CD4-positive, alpha-beta T cell treated with Interferon alpha-2 for 1 hour (primary cell): ENCODE data around the gene ANKRD34A.
"Not testable (repeated sequence)": the region's sequence is repeated elsewhere in the genome, so short reads cannot be mapped to it uniquely, and the experiment has no call there.

ENCODE experiments used
- DNase-seq, 2 donors: peaks; one replicate each; pipeline ENCODE4 v3.0.0-alpha.2; 2020 to 2022

The ANKRD34A gene

DNA sequence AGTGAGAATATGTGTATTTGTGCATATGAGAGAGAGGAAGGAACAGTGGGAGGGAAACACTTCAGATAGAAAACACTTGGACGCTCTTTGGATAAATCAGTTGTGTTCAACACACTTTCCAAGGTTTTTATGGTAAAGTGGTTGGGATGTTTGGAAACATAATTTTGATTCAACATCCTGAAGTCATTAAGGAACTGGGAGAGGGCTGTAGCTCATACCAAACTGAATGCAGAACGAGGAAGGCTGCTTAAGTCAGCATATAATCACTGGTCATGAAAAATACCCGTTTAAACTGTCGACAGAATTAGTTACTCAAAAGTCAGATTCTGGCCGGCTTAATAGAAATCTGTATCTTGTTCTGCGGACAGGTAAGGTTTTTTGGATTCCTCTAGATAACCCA is 21.5 kb downstream of the ANKRD34A start:
- no peak for DNase-seq

DNA sequence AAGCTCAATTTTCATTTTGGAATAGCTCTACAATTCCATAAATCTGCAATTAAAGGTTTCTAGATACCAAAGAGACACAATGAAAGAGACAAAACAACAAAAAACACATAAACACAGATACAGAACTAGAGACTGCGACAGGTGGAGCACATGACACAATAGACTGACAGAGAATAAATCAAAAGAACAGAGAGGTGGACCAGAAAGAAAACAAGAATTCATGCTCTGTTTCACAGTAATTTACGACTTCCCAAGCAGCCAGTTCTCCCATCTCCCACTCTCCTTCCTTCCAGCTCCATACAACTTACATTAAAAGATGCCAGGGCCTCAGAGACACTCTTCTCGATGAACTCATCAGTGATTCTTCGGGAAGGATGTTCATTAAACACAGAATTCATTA is 22.0 kb downstream of the ANKRD34A start:
- no peak for DNase-seq

DNA sequence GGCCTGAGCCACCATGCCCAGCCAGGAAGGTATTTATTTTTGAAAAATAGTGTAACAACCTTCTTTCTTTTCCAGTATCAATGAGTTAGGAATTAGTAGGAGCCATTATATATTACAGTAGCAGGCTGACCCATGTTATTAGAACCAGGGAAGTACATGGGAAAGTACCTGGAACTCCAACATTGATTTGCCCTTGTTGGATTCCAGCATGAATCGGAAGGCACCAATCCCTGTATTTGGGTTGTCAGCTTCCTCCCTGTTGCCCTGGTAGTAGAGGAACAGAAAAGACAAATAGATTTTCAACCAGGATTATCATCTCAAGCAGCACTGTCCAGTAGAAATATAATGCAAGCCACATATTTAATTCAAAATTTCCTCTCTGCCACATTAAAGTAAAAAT is 26.9 kb downstream of the ANKRD34A start:
- no peak for DNase-seq

DNA sequence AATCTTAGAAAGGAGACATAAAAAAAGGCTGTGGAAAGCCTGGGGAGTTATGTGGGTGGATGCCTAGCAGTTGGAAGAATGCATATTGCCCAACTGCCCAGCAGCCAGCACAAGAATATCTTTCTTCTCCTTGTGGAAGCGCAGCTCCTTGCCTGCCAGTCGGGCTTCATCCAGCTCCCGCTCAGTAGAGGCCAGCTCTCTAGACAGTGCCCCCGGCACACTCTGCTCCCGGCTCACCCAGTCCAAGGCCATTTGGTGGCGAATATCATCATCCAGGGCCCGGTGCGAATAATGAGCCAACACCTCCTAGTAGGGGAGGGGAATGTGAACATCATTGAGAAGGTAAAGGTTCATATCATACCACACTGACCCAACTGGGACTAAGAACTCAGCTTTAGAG is 28.1 kb downstream of the ANKRD34A start:
- no peak for DNase-seq

DNA sequence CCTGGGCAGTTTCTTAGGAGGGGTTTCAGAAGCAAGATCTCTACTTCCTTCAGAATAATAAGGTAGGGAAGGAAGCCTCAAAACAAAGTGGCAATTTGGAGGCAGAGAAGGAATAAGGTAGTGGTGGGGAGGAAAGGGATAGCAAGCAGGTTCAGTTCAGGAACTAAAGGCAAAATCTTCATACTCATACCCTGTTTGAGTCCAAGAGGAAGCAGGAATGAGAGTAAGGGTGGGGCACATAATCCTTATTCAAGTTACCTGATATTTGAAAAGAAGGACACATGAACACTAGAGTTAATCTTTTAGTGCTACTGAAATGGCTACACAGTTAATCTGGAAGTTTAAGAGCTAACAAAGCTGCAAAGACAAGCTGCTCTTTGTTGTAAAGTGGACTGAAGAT is 28.7 kb downstream of the ANKRD34A start:
- DNase-seq: no peak

DNA sequence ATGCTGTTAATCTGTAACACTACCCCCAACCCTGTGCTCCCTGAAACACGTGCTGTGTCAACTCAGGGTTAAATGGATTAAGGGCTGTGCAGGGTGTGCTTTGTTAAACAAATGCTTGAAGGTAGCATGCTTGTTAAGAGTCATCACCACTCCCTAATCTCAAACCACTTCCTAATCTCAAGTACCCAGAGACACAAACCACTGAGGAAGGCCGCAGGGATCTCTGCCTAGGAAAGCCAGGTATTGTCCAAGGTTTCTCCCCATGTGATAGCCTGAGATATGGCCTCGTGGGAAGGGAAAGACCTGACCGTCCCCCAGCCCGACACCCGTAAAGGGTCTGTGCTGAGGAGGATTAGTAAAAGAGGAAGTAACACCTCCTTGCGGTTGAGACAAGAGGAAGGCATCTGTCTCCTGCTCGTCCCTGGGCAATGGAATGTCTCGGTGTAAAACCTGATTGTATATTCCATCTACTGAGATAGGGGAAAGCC is 31.8 kb downstream of the ANKRD34A start:
- DNase-seq: peak in 1 of 2 donors; percentile 53

DNA sequence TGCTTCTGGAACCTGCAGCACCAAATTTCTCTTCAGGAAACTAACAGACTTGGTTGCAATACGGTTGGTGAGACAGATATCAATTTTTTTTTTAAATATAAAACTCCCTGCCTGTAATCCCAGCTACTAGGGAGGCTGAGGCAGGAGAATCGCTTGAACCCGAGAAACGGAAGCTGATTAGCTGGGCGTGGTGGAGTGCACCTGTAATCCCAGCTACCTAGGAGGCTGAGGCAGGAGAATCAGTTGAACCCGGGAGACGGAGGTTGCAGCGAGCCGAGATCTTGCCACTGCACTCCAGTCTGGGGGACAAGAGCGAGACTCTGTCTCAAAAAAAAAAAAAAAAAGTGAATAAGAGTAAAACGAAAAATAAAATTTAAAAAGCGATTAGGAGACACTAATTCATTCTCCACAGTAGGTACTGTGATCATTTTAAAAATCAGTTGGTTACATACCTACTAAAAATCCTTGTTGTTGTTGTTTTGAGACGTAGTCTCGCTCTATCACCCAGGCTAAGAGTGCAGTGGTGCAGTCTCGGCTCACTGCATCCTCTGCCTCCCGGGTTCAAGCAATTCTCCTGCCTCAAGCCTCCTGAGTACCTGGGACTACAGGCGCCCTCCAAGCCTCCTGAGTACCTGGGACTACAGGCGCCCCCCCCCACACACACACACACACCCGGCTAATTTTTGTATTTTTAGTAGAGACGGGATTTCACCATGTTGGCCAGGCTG is 36.3 kb downstream of the ANKRD34A start:
- no peak for DNase-seq

DNA sequence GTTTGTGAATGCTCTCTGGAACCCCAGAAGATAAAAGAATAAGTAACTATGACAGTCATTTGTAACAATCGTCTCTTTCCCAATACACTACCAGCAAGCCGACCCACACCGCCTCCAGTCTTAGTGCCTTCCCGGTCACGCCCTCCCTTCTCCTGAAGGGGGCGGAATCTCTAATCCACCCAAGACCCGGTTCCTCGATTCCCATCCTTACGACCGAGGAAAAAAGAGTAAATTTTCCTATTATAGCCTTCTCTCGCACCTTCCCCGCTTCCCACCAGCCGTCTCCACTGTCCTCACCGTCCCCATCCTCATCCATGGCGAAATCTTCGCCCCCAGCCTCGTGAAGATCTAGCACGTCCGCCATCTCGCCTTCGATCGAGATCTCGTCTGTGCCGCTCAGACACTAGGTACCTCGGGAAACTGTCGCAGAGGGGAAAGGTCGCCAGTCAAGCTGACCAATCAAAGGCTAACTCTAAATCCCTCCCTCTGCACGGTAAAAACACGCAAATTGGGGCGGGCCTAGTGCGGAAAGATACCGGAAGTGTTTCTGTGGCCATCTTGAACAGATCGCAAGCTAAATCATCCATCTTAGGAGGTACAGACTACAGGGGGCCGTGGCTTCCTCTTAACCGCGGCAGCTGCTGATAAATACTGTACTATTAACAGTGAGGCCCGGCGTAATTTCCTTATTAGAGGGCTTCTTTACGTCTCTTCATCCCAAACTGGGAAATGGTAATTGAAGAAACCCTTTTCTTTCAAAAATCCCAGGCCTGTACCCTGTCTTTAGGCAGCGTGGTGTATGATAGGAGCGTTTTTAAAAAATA is 37.1 kb downstream of the ANKRD34A start, which contains the start of gene RBM8A:
TSS of gene RBM8A (minus strand) at position 422 of the 824 bp plus-strand sequence. CDS start at position 364, 58 bp downstream.
- peak; percentile 97 to 98 for DNase-seq

DNA sequence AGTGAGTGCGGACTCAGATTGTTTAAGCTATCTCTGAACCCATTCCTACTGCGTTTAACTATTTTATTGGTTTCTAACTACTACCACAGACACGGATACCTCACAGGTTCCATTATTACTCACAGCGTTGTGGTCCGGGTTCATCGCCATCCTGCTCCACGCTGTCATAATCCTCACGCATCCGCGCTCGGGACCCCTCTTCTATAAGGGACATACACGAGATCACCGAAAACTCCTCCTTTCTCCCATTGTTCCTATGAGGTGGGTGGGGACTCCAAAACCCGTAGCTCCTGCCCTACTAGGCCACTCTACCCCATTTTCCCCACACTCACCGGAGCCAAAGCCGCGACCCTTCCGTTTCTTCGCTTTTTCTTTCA is 37.7 kb downstream of the ANKRD34A start:
- no peak for DNase-seq

DNA sequence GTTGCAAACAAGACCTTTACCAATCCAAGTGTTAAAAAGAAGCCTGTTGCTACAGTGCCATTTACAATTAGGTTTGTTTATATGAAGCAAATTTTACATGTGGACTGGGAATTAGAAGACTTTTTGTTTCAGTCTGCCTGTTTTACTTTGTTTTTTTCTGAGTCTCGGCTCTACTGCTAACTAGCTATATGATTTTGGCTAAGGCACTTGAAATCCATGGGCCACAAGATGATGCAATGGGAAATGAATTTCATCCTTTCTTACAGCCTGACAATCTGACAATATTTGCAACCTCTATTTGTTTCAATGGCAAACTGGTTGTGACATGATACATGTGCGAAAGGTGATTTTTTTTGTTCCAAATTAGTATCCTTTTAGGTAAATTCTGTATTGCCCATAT is 42.1 kb downstream of the ANKRD34A start:
- DNase-seq: no peak

DNA sequence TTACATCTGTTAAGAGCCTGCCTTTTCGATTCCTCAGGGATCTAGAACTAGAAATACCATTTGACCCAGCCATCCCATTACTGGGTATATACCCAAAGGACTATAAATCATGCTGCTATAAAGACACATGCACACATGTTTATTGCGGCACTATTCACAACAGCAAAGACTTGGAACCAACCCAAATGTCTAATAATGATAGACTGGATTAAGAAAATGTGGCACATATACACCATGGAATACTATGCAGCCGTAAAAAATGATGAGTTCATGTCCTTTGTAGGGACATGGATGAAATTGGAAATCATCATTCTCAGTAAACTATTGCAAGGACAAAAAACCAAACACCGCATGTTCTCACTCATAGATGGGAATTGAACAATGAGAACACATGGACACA is 44.1 kb downstream of the ANKRD34A start:
- DNase-seq: not testable (repeated sequence)

DNA sequence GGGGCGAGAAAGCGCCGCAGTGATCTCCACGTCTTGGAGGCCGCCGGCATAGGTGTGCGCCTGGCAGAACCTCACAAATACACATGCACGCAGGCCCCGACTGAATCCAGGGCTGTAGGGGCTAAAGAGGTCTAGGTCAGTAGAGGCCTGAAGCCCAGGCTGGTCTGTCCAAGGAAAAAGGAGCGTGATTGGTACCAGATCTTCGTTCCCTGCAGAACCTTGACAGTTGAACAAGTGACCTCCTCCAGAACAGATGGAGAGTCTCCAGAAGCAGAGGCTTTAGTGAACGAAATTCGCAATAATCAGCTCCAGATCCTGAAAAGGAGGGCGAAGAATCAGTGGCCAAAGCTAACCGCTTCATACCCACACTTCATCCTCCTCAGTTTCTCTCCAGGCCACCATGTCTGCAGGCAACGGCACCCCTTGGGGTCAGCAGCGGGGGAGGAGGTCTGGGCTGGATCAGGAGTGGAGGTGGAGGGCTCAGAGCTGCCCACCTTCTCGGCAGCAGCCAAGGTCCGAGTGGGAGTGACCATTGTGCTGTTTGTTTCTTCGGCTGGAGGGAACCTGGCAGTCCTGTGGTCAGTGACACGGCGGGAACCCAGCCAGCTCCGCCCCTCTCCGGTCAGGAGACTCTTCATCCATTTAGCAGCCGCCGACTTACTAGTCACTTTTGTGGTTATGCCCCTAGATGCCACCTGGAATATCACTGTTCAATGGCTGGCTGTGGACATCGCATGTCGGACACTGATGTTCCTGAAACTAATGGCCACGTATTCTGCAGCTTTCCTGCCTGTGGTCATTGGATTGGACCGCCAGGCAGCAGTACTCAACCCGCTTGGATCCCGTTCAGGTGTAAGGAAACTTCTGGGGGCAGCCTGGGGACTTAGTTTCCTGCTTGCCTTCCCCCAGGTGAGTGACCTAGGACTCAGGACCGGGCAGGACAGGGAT is 45.1 kb downstream of the ANKRD34A start:
- peak in 1 of 2 donors; percentile 20 for DNase-seq

DNA sequence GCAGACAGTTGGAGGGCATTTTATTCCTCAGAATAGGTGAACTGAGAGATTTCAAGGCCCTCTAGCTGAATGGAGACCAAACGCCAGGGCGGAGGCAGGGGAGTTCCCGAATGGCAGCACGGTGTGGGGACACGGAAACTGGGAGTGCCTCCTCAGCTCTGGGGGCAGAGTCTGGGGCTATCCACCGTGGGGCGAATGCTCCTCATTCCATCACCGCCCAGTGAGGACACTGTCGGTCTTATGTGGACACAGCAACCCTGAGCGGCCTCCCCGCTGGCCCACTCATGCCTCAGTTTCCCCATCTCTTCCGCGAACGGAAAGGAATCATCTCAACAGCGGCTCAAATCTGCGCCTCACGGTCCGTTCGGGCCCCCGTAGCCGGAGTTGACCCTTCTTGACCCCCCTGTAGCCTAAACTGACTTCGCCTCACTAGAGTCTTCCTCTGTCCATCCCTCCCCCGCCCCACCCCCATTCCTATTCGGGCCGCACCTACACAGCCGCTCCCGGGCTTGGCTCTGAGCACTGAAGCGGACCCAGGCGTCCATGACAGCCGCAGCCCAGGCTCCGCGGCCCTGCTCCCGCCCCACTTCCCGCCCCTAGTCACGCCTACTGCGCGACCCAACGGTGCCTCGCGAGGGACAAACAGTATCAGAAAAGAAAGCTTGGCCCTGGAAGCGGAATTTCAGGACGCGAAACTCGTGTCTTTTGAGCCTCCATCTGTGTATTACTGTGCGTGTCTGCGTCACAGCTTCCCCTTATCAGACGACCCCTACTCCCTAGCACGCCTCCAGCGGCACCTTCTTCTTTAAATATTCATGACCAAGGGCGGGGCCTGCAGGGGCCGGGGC is 46.0 kb downstream of the ANKRD34A start, which contains the start of gene PEX11B:
TSS of gene PEX11B (minus strand) at position 574 of the 848 bp plus-strand sequence. CDS start at position 545, 29 bp downstream.
- DNase-seq: peak; percentile 93 to 95

DNA sequence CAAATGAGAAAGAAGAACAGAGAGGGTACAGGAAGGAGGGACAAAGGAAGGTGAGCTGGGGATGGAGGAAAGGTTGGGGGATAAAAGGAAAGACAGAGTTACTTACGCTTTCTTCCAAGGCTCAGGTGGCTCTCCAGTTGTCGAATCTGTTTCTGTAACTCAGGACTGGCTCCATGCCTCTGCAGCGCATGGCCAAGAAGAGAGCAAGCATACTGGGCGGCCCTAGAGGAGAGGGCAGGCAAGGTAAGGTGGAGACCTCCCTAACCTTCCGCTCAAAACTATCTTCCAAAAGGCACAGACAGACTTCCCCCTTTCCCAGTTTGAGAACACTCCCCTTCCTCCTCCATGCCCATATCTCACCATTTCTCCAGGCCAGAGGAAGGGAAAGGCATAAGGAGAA is 46.8 kb downstream of the ANKRD34A start:
- DNase-seq: no peak

DNA sequence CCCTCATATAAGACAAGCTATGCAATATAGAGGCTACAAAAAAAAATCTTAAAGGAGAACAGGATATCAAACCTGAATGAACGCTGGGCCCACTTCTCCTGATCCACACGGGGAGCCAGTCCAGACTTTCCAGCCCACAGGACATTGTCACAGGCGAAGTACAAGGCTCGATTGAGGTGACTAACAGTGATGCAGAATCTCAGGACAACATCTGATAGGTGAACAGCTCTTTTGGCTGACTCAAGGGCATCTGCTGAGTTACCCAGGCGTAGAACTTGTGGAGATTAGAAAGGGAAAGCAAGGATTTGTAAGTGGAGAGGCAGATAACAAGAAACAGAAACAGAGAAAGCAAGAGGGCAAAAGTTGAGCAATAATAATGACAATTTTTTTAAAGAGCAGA is 47.6 kb downstream of the ANKRD34A start:
- no peak for DNase-seq

DNA sequence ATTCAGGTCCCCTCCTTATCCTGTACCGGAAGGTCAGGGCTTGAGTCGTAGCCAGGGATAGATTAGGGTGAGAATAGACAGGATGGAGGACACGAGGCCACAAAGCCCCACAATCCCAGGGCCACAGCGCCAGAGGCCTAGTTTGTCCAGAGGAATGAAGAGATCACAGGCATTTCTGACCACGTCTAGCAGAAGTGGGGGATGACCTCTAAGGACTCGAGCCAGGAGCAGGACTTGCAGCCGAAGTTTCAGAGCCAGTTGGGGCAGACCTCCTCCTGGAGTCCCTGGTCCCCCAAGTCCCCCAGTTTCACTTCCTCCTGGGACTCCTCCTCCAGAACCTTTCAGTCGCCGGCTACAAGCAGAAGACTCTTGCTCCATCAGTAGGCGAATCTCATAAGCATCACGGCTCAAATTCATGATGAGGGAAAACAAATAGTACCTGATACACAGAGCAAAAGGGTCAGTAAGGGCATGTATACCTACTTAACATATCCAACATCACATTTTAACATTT is 52.2 kb downstream of the ANKRD34A start:
- no peak for DNase-seq
